Measurements from ENCODE around the gene MUC4.

DNA sequence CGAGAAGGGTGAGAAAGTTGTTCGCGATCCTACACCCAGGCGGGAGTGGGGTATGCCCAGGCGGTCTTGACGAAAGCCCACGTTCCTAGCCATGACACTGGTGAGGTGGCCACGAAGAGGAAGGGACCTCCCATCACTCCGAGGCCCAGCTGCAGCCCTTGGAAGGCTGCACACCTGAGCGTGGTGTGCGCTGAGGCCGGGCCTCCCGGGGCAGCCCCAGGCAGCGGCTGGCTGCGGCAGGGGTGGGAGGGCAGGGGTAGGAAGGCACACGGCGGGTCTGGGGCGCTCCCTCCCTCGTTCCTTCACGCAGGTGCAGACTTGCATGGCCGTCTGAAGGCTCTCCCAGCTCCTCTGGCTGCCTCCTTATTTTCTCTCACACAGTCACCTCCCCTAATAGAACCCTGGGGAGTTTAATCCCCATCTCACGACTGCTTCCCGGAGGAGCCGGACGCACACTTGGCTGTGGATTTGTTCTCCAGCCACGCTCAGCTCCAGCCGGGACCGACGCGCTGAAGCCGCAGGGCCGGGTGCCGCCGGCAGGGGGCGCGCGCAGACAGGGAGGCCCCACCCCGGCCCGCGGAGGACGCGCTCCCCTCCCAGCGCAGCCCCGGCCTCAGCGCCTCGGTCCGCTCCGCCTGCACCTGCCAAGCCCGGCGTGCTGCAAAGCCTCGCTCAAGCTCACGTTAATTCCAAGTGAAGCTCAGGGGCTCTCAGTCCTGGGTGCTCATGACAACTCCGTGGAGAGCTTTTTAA lies 37.8 kb upstream of the MUC4 start:
- TF ChIP-seq, protein P1, sequence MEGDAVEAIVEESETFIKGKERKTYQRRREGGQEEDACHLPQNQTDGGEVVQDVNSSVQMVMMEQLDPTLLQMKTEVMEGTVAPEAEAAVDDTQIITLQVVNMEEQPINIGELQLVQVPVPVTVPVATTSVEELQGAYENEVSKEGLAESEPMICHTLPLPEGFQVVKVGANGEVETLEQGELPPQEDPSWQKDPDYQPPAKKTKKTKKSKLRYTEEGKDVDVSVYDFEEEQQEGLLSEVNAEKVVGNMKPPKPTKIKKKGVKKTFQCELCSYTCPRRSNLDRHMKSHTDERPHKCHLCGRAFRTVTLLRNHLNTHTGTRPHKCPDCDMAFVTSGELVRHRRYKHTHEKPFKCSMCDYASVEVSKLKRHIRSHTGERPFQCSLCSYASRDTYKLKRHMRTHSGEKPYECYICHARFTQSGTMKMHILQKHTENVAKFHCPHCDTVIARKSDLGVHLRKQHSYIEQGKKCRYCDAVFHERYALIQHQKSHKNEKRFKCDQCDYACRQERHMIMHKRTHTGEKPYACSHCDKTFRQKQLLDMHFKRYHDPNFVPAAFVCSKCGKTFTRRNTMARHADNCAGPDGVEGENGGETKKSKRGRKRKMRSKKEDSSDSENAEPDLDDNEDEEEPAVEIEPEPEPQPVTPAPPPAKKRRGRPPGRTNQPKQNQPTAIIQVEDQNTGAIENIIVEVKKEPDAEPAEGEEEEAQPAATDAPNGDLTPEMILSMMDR (IDR thresholded peaks at IDR 0.05): peak; percentile 98
- TF ChIP-seq ZFX (IDR thresholded peaks at IDR 0.05; ENCODE audit: borderline replicate concordance): no peak
